HG03095 (cell line): ENCODE measurements around the gene TCEANC2.

Source experiments
- ATAC-seq: cut with Tn5 transposase; IDR thresholded peaks from one replicate; pipeline ENCODE4 v1.9.1; 2021; ENCODE audit warnings: moderate library complexity; ENCODE audit not compliant: unreplicated experiment

TCEANC2 gene

GRCh38 chr1:54129858-54130257, 76.5 kb downstream of the TCEANC2 start:
- no peak for ATAC-seq

GRCh38 chr1:54131419-54131818, 78.0 kb downstream of the TCEANC2 start:
- no peak for ATAC-seq

- no peak for ATAC-seq
Observed at GRCh38 chr1:54132495-54132894, 79.1 kb downstream of the TCEANC2 start.

GRCh38 chr1:54134295-54134694, 80.9 kb downstream of the TCEANC2 start:
- no peak for ATAC-seq

GRCh38 chr1:54135436-54136120, 82.2 kb downstream of the TCEANC2 start:
- no peak for ATAC-seq

GRCh38 chr1:54136269-54136896, 83.0 kb downstream of the TCEANC2 start:
- no peak for ATAC-seq

- ATAC-seq, result no peak
Observed at GRCh38 chr1:54136963-54137533, 83.6 kb downstream of the TCEANC2 start.

- ATAC-seq, result no peak
Observed at GRCh38 chr1:54137534-54138061, 84.2 kb downstream of the TCEANC2 start.

- ATAC-seq, result no peak
Observed at GRCh38 chr1:54138994-54139393, 85.6 kb downstream of the TCEANC2 start.

- no peak for ATAC-seq
Observed at GRCh38 chr1:54139711-54140110, 86.3 kb downstream of the TCEANC2 start.

- ATAC-seq, result no peak
Observed at GRCh38 chr1:54142146-54142900, 88.9 kb downstream of the TCEANC2 start.

GRCh38 chr1:54144366-54144765, 91.0 kb downstream of the TCEANC2 start:
- ATAC-seq, result no peak

GRCh38 chr1:54149734-54150133, 96.3 kb downstream of the TCEANC2 start:
- ATAC-seq, result no peak

GRCh38 chr1:54151013-54151412, 97.6 kb downstream of the TCEANC2 start:
- ATAC-seq, result no peak

- no peak for ATAC-seq
Observed at GRCh38 chr1:54152696-54153095, 99.3 kb downstream of the TCEANC2 start, which contains the start of gene CDCP2. TSS of gene CDCP2 (minus strand) at chr1:54153000. CDS start at chr1:54152922, 78 bp downstream.

GRCh38 chr1:54153535-54154439, 100.4 kb downstream of the TCEANC2 start:
- no peak for ATAC-seq
